Measurements from ENCODE around the gene SCYL1.

Gene SCYL1

DNA sequence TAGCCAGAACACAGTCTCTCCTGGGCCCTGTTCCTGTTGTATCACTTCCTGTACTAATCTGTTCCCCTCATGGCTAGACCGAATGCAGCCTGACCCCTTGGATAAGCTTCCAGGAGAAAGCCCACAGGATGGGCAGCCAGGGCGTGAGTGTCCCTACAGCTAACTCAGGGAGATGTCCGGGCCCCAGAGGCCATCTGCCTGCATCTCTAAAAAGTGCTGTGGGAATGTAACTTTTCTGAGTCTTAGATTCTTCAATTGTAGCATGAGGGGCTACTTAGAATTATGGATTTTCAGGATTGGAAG, 33.8 kb upstream of the SCYL1 start:
- peak overlapping the region; percentile 23; the same call in 1 of the 2 replicates for H3K4me2 ChIP-seq (ENCODE audit: low read length)
- no peaks in the 10 kb centered on the region for H3K79me2 ChIP-seq (ENCODE audit: insufficient read depth, low read length)
- H3K4me1 ChIP-seq (ENCODE audit: insufficient read depth, low read length, severe bottlenecking) = peaks cover 92% of the 10 kb centered on the region

GRCh38 chr11:65491614-65492386, 33.1 kb upstream of the SCYL1 start:
- TF ChIP-seq, protein P1, sequence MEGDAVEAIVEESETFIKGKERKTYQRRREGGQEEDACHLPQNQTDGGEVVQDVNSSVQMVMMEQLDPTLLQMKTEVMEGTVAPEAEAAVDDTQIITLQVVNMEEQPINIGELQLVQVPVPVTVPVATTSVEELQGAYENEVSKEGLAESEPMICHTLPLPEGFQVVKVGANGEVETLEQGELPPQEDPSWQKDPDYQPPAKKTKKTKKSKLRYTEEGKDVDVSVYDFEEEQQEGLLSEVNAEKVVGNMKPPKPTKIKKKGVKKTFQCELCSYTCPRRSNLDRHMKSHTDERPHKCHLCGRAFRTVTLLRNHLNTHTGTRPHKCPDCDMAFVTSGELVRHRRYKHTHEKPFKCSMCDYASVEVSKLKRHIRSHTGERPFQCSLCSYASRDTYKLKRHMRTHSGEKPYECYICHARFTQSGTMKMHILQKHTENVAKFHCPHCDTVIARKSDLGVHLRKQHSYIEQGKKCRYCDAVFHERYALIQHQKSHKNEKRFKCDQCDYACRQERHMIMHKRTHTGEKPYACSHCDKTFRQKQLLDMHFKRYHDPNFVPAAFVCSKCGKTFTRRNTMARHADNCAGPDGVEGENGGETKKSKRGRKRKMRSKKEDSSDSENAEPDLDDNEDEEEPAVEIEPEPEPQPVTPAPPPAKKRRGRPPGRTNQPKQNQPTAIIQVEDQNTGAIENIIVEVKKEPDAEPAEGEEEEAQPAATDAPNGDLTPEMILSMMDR (IDR thresholded peaks at IDR 0.05; ENCODE audit: low read length) = no peak
- no peak for TF ChIP-seq EZH2 (IDR thresholded peaks at IDR 0.05; ENCODE audit: borderline replicate concordance, low read length)
- H3K9me2 ChIP-seq (ENCODE audit: low read depth, low read length) = no peaks in the 10 kb centered on the region
- peaks cover 92% of the 10 kb centered on the region for H3K4me1 ChIP-seq (ENCODE audit: insufficient read depth, low read length, severe bottlenecking)
- no peaks in the 10 kb centered on the region; the same call in 1 of the 2 replicates for H3F3A ChIP-seq (ENCODE audit: insufficient read depth, low read length)
- H3K4me3 ChIP-seq (ENCODE audit: low read depth, low read length, poor library complexity, severe bottlenecking) = no peak overlapping the region
- no peaks in the 10 kb centered on the region for H3K36me3 ChIP-seq (ENCODE audit: insufficient read depth, low read length)
- H3K27me3 ChIP-seq (ENCODE audit: insufficient read depth, low read length) = no peaks in the 10 kb centered on the region
- no peaks in the 10 kb centered on the region for H4K20me1 ChIP-seq (ENCODE audit: insufficient read depth, low read length)
- H3K9ac ChIP-seq (ENCODE audit: low read length) = peak overlapping the region; percentile 30; the same call in 1 of the 2 replicates
- H3K27ac ChIP-seq (ENCODE audit: low read depth, low read length, poor library complexity, severe bottlenecking) = peak overlapping the region; percentile 83
- H3K79me2 ChIP-seq (ENCODE audit: insufficient read depth, low read length) = no peaks in the 10 kb centered on the region
- H2AFZ ChIP-seq (ENCODE audit: low read length) = peak overlapping the region; percentile 23; the same call in 1 of the 2 replicates
- no peaks in the 10 kb centered on the region for H3K9me3 ChIP-seq (ENCODE audit: low read length)
- peak overlapping the region; percentile 23; the same call in 1 of the 2 replicates for H3K4me2 ChIP-seq (ENCODE audit: low read length)

More for the DNA sequence above, 33.8 kb upstream of the SCYL1 start:
- H3K27ac ChIP-seq (ENCODE audit: low read depth, low read length, poor library complexity, severe bottlenecking) = peak overlapping the region; percentile 83
- TF ChIP-seq, protein P1 (IDR thresholded peaks at IDR 0.05; ENCODE audit: low read length) = no peak
- no peak for TF ChIP-seq EZH2 (IDR thresholded peaks at IDR 0.05; ENCODE audit: borderline replicate concordance, low read length)
- H3K9me3 ChIP-seq (ENCODE audit: low read length) = no peaks in the 10 kb centered on the region
- H2AFZ ChIP-seq (ENCODE audit: low read length) = no peak overlapping the region
- no peak overlapping the region for H3K4me3 ChIP-seq (ENCODE audit: low read depth, low read length, poor library complexity, severe bottlenecking)
- no peaks in the 10 kb centered on the region for H3K9me2 ChIP-seq (ENCODE audit: low read depth, low read length)
- no peaks in the 10 kb centered on the region for H4K20me1 ChIP-seq (ENCODE audit: insufficient read depth, low read length)
- H3F3A ChIP-seq (ENCODE audit: insufficient read depth, low read length) = no peaks in the 10 kb centered on the region; the same call in 1 of the 2 replicates
- H3K9ac ChIP-seq (ENCODE audit: low read length) = peak overlapping the region; percentile 30; the same call in 1 of the 2 replicates
- H3K36me3 ChIP-seq (ENCODE audit: insufficient read depth, low read length) = no peaks in the 10 kb centered on the region
- no peaks in the 10 kb centered on the region for H3K27me3 ChIP-seq (ENCODE audit: insufficient read depth, low read length)

- H2AFZ ChIP-seq (ENCODE audit: low read length) = no peak overlapping the region; the same call in 1 of the 2 replicates
- H3F3A ChIP-seq (ENCODE audit: insufficient read depth, low read length) = no peaks in the 10 kb centered on the region; the same call in 1 of the 2 replicates
- H3K27me3 ChIP-seq (ENCODE audit: insufficient read depth, low read length) = no peaks in the 10 kb centered on the region
- H3K4me1 ChIP-seq (ENCODE audit: insufficient read depth, low read length, severe bottlenecking) = peaks cover 92% of the 10 kb centered on the region
- no peaks in the 10 kb centered on the region for H3K79me2 ChIP-seq (ENCODE audit: insufficient read depth, low read length)
- TF ChIP-seq, protein P1 (IDR thresholded peaks at IDR 0.05; ENCODE audit: low read length) = no peak
- TF ChIP-seq EZH2 (IDR thresholded peaks at IDR 0.05; ENCODE audit: borderline replicate concordance, low read length) = no peak
- no peaks in the 10 kb centered on the region for H3K36me3 ChIP-seq (ENCODE audit: insufficient read depth, low read length)
- no peaks in the 10 kb centered on the region for H4K20me1 ChIP-seq (ENCODE audit: insufficient read depth, low read length)
- peak overlapping the region; percentile 30; the same call in 1 of the 2 replicates for H3K9ac ChIP-seq (ENCODE audit: low read length)
- H3K4me2 ChIP-seq (ENCODE audit: low read length) = peak overlapping the region; percentile 23; the same call in 1 of the 2 replicates
- H3K9me3 ChIP-seq (ENCODE audit: low read length) = no peaks in the 10 kb centered on the region
- no peak overlapping the region for H3K4me3 ChIP-seq (ENCODE audit: low read depth, low read length, poor library complexity, severe bottlenecking)
- H3K9me2 ChIP-seq (ENCODE audit: low read depth, low read length) = no peaks in the 10 kb centered on the region
- H3K27ac ChIP-seq (ENCODE audit: low read depth, low read length, poor library complexity, severe bottlenecking) = peak overlapping the region; percentile 83
Observed at GRCh38 chr11:65492387-65492636, 32.6 kb upstream of the SCYL1 start.
